ENCODE results near the gene TP73. TPM values are rescaled to one million over a fixed set of nuclear protein-coding genes. Genes with fewer than 3 reads are reported as not detected.

TP73 gene
- total and polyA plus RNA-seq, 7 donors: under 0.01 to 0.13 (median 0.01) TPM; not detected in 4

- Histone ChIP-seq H3K4me1 (no peaks in the 10 kb centered on the region), H3K27me3 (ENCODE audit: insufficient read depth in 3 of 3, low read length in 2 of 3) (peaks cover 0 to 13% (median 0%) of the 10 kb centered on the region in 3 donors), H3K36me3 (ENCODE audit: insufficient read depth in 1 of 2, low read depth in 1 of 2) (no peaks in the 10 kb centered on the region), H3K4me3 (no peak overlapping the region), H3K27ac (no peak overlapping the region), H3K9me3 (no peaks in the 10 kb centered on the region)
- DNase-seq (peak; percentile 3 to 23), ATAC-seq (no peak)
- TF ChIP-seq CTCF (IDR thresholded peaks at IDR 0.05): no peak
- 80 to 82% (median 81%) methylated on average over 11 of the region's 11 CpGs for WGBS, 3 donors
- intact Hi-C loops (cut with DNase I): no loop called here
Measured at GRCh38 chr1:3675436-3675835, 23.1 kb downstream of the TP73 start.

GRCh38 chr1:3676581-3677470 is 24.5 kb downstream of the TP73 start:
- H3K4me3 ChIP-seq: no peak overlapping the region
- TF ChIP-seq CTCF (IDR thresholded peaks at IDR 0.05): no peak
- no peaks in the 10 kb centered on the region for H3K4me1 ChIP-seq
- peaks cover 0 to 13% (median 2%) of the 10 kb centered on the region in 3 donors for H3K27me3 ChIP-seq (ENCODE audit: insufficient read depth in 3 of 3, low read length in 2 of 3)
- no peaks in the 10 kb centered on the region for H3K9me3 ChIP-seq
- intact Hi-C loops (cut with DNase I): no loop called here
- DNase-seq (peak in 1 of 2 donors; percentile 9), ATAC-seq (no peak)
- no peak overlapping the region for H3K27ac ChIP-seq
- no peaks in the 10 kb centered on the region for H3K36me3 ChIP-seq (ENCODE audit: insufficient read depth in 1 of 2, low read depth in 1 of 2)
- WGBS, 3 donors: 75 to 76% (median 75%) methylated on average over 22 of the region's 22 CpGs

GRCh38 chr1:3677484-3677883 is 25.2 kb downstream of the TP73 start:
- 70 to 84% (median 81%) methylated on average over 5 of the region's 5 CpGs for WGBS, 3 donors
- ATAC-seq: no peak
- no peak overlapping the region for H3K27ac ChIP-seq
- H3K36me3 ChIP-seq (ENCODE audit: insufficient read depth in 1 of 2, low read depth in 1 of 2): no peaks in the 10 kb centered on the region
- intact Hi-C loops (cut with DNase I): no loop called here
- H3K4me3 ChIP-seq: no peak overlapping the region
- DNase-seq: peak in 1 of 2 donors; percentile 13
- H3K4me1 ChIP-seq: no peaks in the 10 kb centered on the region
- peaks cover 0 to 13% (median 2%) of the 10 kb centered on the region in 3 donors for H3K27me3 ChIP-seq (ENCODE audit: insufficient read depth in 3 of 3, low read length in 2 of 3)
- H3K9me3 ChIP-seq: no peaks in the 10 kb centered on the region
- no peak for TF ChIP-seq CTCF (IDR thresholded peaks at IDR 0.05)

GRCh38 chr1:3678361-3679097 is 26.2 kb downstream of the TP73 start:
- intact Hi-C loops (cut with DNase I): no loop called here
- Histone ChIP-seq H3K27me3 (ENCODE audit: insufficient read depth in 3 of 3, low read length in 2 of 3) (peaks cover 0 to 11% (median 2%) of the 10 kb centered on the region in 3 donors), H3K36me3 (ENCODE audit: insufficient read depth in 1 of 2, low read depth in 1 of 2) (no peaks in the 10 kb centered on the region), H3K4me3 (no peak overlapping the region), H3K4me1 (no peaks in the 10 kb centered on the region), H3K9me3 (no peaks in the 10 kb centered on the region), H3K27ac (no peak overlapping the region)
- TF ChIP-seq CTCF (IDR thresholded peaks at IDR 0.05): no peak
- DNase-seq (peak in 1 of 2 donors; percentile 10), ATAC-seq (no peak)
- 67 to 74% (median 74%) methylated on average over 17 to 21 of the region's 21 CpGs for WGBS, 3 donors

Data from psoas muscle (tissue), 8 donors.